Measurements from ENCODE around the gene CARMIL3.

DNA sequence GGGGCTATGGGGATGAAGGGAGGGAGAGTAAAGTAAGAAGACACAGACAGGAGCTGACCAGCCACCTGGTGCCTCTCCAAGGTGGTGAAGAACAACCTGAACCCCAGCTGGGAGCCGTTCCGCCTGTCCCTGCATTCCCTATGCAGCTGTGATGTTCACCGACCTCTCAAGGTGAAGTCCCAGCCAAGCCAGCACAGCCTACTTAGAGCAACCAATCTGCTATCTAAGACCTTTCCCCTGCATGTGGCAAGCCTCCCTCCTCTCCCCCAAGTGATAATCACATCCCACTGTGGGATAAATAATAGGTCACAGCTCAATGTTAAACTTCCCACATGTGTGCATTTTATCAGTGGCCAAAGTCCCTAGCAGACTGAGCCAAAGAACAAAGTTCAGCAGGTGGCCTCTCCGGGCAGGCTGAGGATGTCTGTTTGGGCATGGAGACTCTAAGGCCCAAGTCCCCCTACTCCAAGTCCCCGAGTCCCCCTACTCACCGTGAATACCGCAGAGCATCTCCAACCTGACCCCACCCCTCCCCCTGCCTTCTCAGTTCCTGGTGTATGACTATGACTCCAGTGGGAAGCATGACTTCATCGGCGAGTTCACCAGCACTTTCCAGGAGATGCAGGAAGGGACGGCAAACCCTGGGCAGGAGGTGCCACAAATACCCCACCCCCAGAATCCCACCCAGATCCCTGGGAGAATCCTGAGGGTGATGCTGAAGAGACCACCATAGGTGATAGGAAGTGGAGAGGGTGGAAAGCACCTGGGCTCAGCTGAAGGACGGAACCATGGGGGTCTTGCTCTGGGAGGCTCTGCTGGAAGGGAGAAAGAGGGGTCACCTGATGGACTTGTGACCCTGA is 23.0 kb downstream of the CARMIL3 start:
- TF ChIP-seq, protein P1, sequence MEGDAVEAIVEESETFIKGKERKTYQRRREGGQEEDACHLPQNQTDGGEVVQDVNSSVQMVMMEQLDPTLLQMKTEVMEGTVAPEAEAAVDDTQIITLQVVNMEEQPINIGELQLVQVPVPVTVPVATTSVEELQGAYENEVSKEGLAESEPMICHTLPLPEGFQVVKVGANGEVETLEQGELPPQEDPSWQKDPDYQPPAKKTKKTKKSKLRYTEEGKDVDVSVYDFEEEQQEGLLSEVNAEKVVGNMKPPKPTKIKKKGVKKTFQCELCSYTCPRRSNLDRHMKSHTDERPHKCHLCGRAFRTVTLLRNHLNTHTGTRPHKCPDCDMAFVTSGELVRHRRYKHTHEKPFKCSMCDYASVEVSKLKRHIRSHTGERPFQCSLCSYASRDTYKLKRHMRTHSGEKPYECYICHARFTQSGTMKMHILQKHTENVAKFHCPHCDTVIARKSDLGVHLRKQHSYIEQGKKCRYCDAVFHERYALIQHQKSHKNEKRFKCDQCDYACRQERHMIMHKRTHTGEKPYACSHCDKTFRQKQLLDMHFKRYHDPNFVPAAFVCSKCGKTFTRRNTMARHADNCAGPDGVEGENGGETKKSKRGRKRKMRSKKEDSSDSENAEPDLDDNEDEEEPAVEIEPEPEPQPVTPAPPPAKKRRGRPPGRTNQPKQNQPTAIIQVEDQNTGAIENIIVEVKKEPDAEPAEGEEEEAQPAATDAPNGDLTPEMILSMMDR (conservative IDR thresholded peaks at IDR 0.05; ENCODE audit: low read length), result no peak
- TF ChIP-seq EZH2phosphoT487 (IDR thresholded peaks at IDR 0.05; ENCODE audit: borderline replicate concordance), result no peak
